ENCODE measurements around the gene MIS18A. TPM values are rescaled to one million over a fixed set of nuclear protein-coding genes. Genes with fewer than 3 reads are reported as not detected.
"Not testable (repeated sequence)": the region's sequence is repeated elsewhere in the genome, so short reads cannot be mapped to it uniquely, and the experiment has no call there.

MIS18A gene
- total RNA-seq, 1 donor from 2014 or later, result 26.3 TPM

- H3K27ac Mint-ChIP-seq, result no peak overlapping the region
Measured at GRCh38 chr21:32314806-32315205, 36.0 kb upstream of the MIS18A start.

GRCh38 chr21:32312976-32313375 lies 34.1 kb upstream of the MIS18A start:
- Mint-ChIP-seq H3K4me3 (ENCODE audit: low read depth) (no peak overlapping the region), H3K36me3 (ENCODE audit: low read depth) (peaks cover 51% of the 10 kb centered on the region), H3K9me3 (no peaks in the 10 kb centered on the region), H3K27ac (no peak overlapping the region), H3K4me1 (ENCODE audit: low read depth) (peaks cover 7% of the 10 kb centered on the region), H3K27me3 (ENCODE audit: low read depth) (no peaks in the 10 kb centered on the region)
- intact Hi-C loops (cut with micrococcal nuclease), result no loop called here
- DNase-seq (ENCODE audit: low spot score), result no peak

More at GRCh38 chr21:32314806-32315205, 36.0 kb upstream of the MIS18A start:
- Mint-ChIP-seq H3K36me3 (ENCODE audit: low read depth) (peaks cover 57% of the 10 kb centered on the region), H3K9me3 (no peaks in the 10 kb centered on the region), H3K4me3 (ENCODE audit: low read depth) (no peak overlapping the region), H3K27me3 (ENCODE audit: low read depth) (no peaks in the 10 kb centered on the region), H3K4me1 (ENCODE audit: low read depth) (peaks cover 7% of the 10 kb centered on the region)
- no peak for DNase-seq (ENCODE audit: low spot score)
- intact Hi-C loops (cut with micrococcal nuclease), result no loop called here

GRCh38 chr21:32312326-32312725 lies 33.5 kb upstream of the MIS18A start:
- peaks cover 7% of the 10 kb centered on the region for H3K4me1 Mint-ChIP-seq (ENCODE audit: low read depth)
- H3K27ac Mint-ChIP-seq, result no peak overlapping the region
- H3K36me3 Mint-ChIP-seq (ENCODE audit: low read depth), result peaks cover 51% of the 10 kb centered on the region
- H3K9me3 Mint-ChIP-seq, result no peaks in the 10 kb centered on the region
- H3K27me3 Mint-ChIP-seq (ENCODE audit: low read depth), result no peaks in the 10 kb centered on the region
- H3K4me3 Mint-ChIP-seq (ENCODE audit: low read depth), result no peak overlapping the region
- intact Hi-C loops (cut with micrococcal nuclease), result no loop called here
- no peak for DNase-seq (ENCODE audit: low spot score)

GRCh38 chr21:32311621-32312020 lies 32.8 kb upstream of the MIS18A start:
- Mint-ChIP-seq H3K36me3 (ENCODE audit: low read depth) (peaks cover 46% of the 10 kb centered on the region), H3K4me1 (ENCODE audit: low read depth) (peaks cover 7% of the 10 kb centered on the region), H3K27ac (peak overlapping the region; percentile 38)

GRCh38 chr21:32310976-32311375 lies 32.1 kb upstream of the MIS18A start:
- H3K27me3 Mint-ChIP-seq (ENCODE audit: low read depth); DNase-seq (ENCODE audit: low spot score); H3K9me3 Mint-ChIP-seq; H3K4me1 Mint-ChIP-seq (ENCODE audit: low read depth); intact Hi-C loops (cut with micrococcal nuclease); H3K27ac Mint-ChIP-seq; H3K4me3 Mint-ChIP-seq (ENCODE audit: low read depth): not testable (repeated sequence)
- peaks cover 46% of the 10 kb centered on the region for H3K36me3 Mint-ChIP-seq (ENCODE audit: low read depth)

More at GRCh38 chr21:32311621-32312020, 32.8 kb upstream of the MIS18A start:
- Mint-ChIP-seq H3K4me3 (ENCODE audit: low read depth) (no peak overlapping the region), H3K27me3 (ENCODE audit: low read depth) (no peaks in the 10 kb centered on the region), H3K9me3 (no peaks in the 10 kb centered on the region)
- intact Hi-C loops (cut with micrococcal nuclease), result no loop called here
- no peak for DNase-seq (ENCODE audit: low spot score)

GRCh38 chr21:32309906-32310460 lies 31.1 kb upstream of the MIS18A start:
- intact Hi-C loops (cut with micrococcal nuclease), result no loop called here
- peaks cover 43% of the 10 kb centered on the region for H3K36me3 Mint-ChIP-seq (ENCODE audit: low read depth)

GRCh38 chr21:32308696-32309095 lies 29.8 kb upstream of the MIS18A start:
- H3K9me3 Mint-ChIP-seq, result no peaks in the 10 kb centered on the region
- peaks cover 7% of the 10 kb centered on the region for H3K4me1 Mint-ChIP-seq (ENCODE audit: low read depth)
- intact Hi-C loops (cut with micrococcal nuclease), result no loop called here
- DNase-seq (ENCODE audit: low spot score), result no peak
- no peak overlapping the region for H3K27ac Mint-ChIP-seq
- peaks cover 38% of the 10 kb centered on the region for H3K36me3 Mint-ChIP-seq (ENCODE audit: low read depth)
- no peak overlapping the region for H3K4me3 Mint-ChIP-seq (ENCODE audit: low read depth)
- no peaks in the 10 kb centered on the region for H3K27me3 Mint-ChIP-seq (ENCODE audit: low read depth)

More at GRCh38 chr21:32309906-32310460, 31.1 kb upstream of the MIS18A start:
- Mint-ChIP-seq H3K27ac (no peak overlapping the region), H3K4me3 (ENCODE audit: low read depth) (no peak overlapping the region), H3K9me3 (no peaks in the 10 kb centered on the region), H3K27me3 (ENCODE audit: low read depth) (no peaks in the 10 kb centered on the region), H3K4me1 (ENCODE audit: low read depth) (peaks cover 7% of the 10 kb centered on the region)
- no peak for DNase-seq (ENCODE audit: low spot score)

GRCh38 chr21:32307706-32308105 lies 28.9 kb upstream of the MIS18A start:
- Mint-ChIP-seq H3K27ac (no peak overlapping the region), H3K9me3 (no peaks in the 10 kb centered on the region), H3K4me1 (ENCODE audit: low read depth) (peaks cover 7% of the 10 kb centered on the region), H3K4me3 (ENCODE audit: low read depth) (no peak overlapping the region), H3K36me3 (ENCODE audit: low read depth) (peaks cover 30% of the 10 kb centered on the region), H3K27me3 (ENCODE audit: low read depth) (no peaks in the 10 kb centered on the region)
- DNase-seq (ENCODE audit: low spot score), result no peak
- intact Hi-C loops (cut with micrococcal nuclease), result no loop called here

- Mint-ChIP-seq H3K27ac (no peak overlapping the region), H3K4me1 (ENCODE audit: low read depth) (peaks cover 3% of the 10 kb centered on the region), H3K36me3 (ENCODE audit: low read depth) (peaks cover 22% of the 10 kb centered on the region), H3K4me3 (ENCODE audit: low read depth) (no peak overlapping the region), H3K27me3 (ENCODE audit: low read depth) (no peaks in the 10 kb centered on the region), H3K9me3 (no peaks in the 10 kb centered on the region)
- DNase-seq (ENCODE audit: low spot score), result no peak
- intact Hi-C loops (cut with micrococcal nuclease), result no loop called here
Measured at GRCh38 chr21:32306021-32306780, 27.4 kb upstream of the MIS18A start.

- no peaks in the 10 kb centered on the region for H3K9me3 Mint-ChIP-seq
- no peak for DNase-seq (ENCODE audit: low spot score)
- peaks cover 19% of the 10 kb centered on the region for H3K36me3 Mint-ChIP-seq (ENCODE audit: low read depth)
- intact Hi-C loops (cut with micrococcal nuclease), result no loop called here
- H3K4me1 Mint-ChIP-seq (ENCODE audit: low read depth), result no peaks in the 10 kb centered on the region
- no peak overlapping the region for H3K4me3 Mint-ChIP-seq (ENCODE audit: low read depth)
- H3K27ac Mint-ChIP-seq, result no peak overlapping the region
- H3K27me3 Mint-ChIP-seq (ENCODE audit: low read depth), result no peaks in the 10 kb centered on the region
Measured at GRCh38 chr21:32304998-32305397, 26.1 kb upstream of the MIS18A start.

- intact Hi-C loops (cut with micrococcal nuclease), result no loop called here
- Mint-ChIP-seq H3K36me3 (ENCODE audit: low read depth) (peaks cover 11% of the 10 kb centered on the region), H3K27ac (no peak overlapping the region), H3K4me1 (ENCODE audit: low read depth) (no peaks in the 10 kb centered on the region), H3K27me3 (ENCODE audit: low read depth) (no peaks in the 10 kb centered on the region), H3K4me3 (ENCODE audit: low read depth) (no peak overlapping the region), H3K9me3 (no peaks in the 10 kb centered on the region)
- DNase-seq (ENCODE audit: low spot score), result no peak
Measured at GRCh38 chr21:32303385-32303784, 24.5 kb upstream of the MIS18A start.

- H3K27me3 Mint-ChIP-seq (ENCODE audit: low read depth), result no peaks in the 10 kb centered on the region
- no peak overlapping the region for H3K4me3 Mint-ChIP-seq (ENCODE audit: low read depth)
- DNase-seq (ENCODE audit: low spot score), result no peak
- H3K4me1 Mint-ChIP-seq (ENCODE audit: low read depth), result no peaks in the 10 kb centered on the region
- intact Hi-C loops (cut with micrococcal nuclease), result no loop called here
- no peaks in the 10 kb centered on the region for H3K9me3 Mint-ChIP-seq
- H3K27ac Mint-ChIP-seq, result no peak overlapping the region
- H3K36me3 Mint-ChIP-seq (ENCODE audit: low read depth), result peaks cover 8% of the 10 kb centered on the region
Measured at GRCh38 chr21:32302560-32302959, 23.7 kb upstream of the MIS18A start.

- Mint-ChIP-seq H3K27me3 (ENCODE audit: low read depth) (no peaks in the 10 kb centered on the region), H3K27ac (no peak overlapping the region), H3K36me3 (ENCODE audit: low read depth) (peaks cover 7% of the 10 kb centered on the region), H3K9me3 (no peaks in the 10 kb centered on the region), H3K4me1 (ENCODE audit: low read depth) (no peaks in the 10 kb centered on the region), H3K4me3 (ENCODE audit: low read depth) (no peak overlapping the region)
- no peak for DNase-seq (ENCODE audit: low spot score)
- intact Hi-C loops (cut with micrococcal nuclease), result no loop called here
Measured at GRCh38 chr21:32301596-32301995, 22.7 kb upstream of the MIS18A start.
